Activated CD4-positive, alpha-beta T cell treated with anti-CD3 and anti-CD28 coated beads for 24 hours (primary cell): Measurements from ENCODE around the gene LATS1.
"Not testable (repeated sequence)": the region's sequence is repeated elsewhere in the genome, so short reads cannot be mapped to it uniquely, and the experiment has no call there.

Experiments used
- DNase-seq, 2 donors: peaks; one replicate each; pipeline ENCODE4 v3.0.0-alpha.2; 2020; ENCODE audit warnings: low read depth in 2 of 2

The LATS1 gene

DNA sequence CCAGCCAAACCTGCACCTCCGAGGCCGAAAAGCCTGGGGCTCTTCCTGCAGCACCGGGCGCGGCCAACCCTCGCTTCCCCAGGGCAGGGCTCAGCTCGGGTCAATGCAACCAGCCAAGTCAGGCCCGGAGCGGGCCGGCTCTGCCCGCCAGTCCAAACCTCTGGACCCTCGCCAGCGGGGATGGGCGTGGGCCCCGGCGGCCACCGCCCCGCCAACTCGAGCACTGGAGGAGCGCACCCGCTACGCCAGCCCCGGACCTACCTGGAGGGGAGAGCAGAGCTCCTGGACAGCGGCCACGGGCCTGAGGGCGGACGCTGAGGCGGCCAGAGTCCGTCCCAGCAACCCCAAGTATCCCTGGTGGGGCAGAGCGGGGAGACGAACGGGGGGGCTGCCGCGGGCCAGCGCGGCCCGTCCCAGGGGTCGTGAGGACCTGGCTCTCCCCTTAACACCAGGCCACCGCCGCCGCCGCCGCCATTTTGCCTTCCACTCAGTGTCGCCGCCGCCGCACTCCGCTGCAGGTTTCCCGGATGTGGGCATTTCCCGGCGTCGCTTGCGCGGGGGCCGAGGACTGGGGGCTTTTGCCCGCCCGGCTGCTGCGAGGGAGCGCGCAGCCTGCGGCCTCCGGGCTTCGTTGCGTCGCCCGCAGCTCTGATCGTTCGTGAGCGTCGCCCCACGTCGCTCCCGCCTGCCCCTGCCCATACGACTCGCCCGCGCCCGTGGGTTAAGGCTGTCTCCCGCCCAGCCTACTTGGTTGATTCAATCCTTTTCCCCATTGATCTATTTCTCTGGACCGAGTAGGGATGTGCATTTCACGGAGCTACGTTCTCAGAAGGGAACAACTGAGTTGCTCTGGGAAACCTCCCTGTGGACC lies at the start of gene LATS1:
LATS1 (minus strand) TSS at position 514 of the 871 bp plus-strand sequence. CDS start 15,975 bp downstream, outside the sequence.
- peak; percentile 85 to 89 for DNase-seq

- DNase-seq, result no peak
Measured at GRCh38 chr6:149766156-149766769, 48.4 kb upstream of the LATS1 start.

DNA sequence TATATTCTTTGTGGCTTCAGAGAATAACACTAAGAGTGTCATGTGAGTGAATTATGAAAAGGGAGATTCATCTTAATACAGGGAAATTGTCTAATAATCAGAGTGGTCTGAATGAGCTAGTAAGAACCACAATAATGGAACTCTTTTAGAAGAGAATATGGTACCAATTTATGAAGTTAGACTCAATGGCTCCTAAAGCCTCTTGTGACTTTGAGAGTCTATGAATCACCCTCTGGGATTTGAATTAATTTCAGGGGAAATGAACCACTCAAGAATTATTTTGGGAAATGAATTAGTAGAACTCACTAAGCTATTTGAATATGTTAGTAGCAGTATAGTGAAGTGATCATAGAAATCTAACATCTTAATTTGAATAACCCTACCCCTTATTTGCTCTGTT lies 46.0 kb upstream of the LATS1 start:
- no peak for DNase-seq

DNA sequence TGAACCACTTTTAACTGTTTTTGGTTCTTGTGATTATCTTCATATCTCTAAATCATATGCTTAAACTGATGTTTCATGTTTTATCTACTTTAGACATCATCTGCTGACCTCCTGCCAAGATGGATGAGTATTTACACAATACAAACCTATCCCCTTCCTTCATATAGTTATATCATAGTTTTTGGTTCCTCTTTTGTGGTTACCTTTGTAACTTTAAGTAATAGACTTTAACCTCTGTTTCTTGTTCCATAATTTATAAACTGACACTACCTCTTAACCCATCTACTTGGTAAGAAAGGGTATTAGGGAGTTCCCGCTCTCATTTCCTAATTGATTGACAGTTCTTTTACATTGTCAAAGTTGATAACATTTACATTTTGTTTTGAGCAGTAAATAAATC lies 43.5 kb upstream of the LATS1 start:
- DNase-seq, result no peak

DNA sequence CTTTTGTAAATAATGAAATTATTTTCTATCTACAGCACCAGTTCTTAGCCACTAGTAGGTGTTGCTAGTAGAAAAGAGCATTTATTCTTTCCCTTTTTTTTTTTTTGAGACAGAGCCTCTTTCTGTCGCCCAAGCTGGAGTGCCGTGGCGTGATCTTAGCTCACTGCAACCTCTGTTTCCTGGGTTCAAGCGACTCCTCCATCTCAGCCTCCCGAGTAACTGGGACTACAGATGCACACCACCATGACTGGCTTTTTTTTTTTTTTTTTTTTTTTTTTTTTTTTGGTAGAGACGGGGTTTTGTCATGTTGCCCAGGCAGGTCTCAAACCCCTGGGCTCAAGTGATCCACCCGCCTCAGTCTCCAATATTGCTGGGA lies 38.3 kb upstream of the LATS1 start:
- no peak for DNase-seq

- DNase-seq, result no peak
Measured at GRCh38 chr6:149755300-149756260, 37.7 kb upstream of the LATS1 start.

DNA sequence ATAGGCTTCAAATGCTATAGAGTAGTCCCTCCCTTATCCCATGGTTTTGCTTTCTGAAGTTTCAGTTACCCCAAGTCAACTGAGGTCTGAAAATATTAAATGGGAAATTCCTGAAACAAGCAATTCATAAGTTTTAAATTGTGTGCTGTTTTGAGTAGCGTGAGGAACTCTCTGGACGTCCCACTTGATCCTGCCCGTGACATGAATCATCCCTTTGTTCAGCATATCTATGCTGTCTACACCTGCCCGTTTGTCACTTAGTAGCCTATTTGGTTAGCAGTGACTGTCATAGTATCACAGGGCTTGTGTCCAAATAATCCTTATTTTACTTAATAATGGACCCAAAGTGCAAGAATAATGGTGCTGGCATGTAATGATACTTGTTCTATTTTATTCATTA lies 36.6 kb upstream of the LATS1 start:
- DNase-seq, result no peak

GRCh38 chr6:149753374-149753637 lies 35.4 kb upstream of the LATS1 start:
- DNase-seq, result not testable (repeated sequence)

DNA sequence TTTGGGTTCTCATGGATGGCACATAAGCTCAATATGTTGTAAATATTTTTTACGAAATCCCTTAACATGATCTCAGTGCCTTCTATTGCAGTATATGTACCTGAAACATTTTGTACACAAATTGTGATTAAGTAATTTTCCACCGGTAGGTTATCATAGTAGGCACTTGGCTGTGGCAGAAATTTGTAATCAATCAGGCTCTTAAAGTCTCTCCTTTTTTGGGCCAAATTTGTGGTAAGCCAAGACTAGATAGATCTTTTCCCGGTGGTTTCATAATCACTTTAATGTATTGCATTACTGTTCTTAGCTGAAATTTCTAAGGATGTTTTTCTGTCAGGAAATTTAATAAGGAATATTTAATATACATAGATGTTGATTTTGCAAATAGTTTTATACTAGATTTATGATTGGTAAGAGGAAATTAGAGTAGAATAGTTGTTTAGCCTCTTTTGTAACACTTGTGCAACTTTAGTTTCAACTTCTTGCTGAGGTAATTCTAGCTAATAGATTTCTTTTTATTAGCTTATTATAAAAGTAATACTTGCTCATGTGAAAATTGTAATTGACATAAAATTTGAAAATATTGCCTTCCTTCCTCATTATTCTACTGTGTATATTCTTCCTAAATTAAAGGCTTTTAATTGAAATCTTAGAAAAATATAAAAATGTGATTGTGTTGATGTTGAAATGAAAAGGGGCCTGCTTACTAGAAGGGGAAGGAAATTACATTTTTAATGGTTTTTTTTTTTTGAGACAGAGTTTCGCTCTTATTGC lies 34.9 kb upstream of the LATS1 start:
- no peak for DNase-seq

DNA sequence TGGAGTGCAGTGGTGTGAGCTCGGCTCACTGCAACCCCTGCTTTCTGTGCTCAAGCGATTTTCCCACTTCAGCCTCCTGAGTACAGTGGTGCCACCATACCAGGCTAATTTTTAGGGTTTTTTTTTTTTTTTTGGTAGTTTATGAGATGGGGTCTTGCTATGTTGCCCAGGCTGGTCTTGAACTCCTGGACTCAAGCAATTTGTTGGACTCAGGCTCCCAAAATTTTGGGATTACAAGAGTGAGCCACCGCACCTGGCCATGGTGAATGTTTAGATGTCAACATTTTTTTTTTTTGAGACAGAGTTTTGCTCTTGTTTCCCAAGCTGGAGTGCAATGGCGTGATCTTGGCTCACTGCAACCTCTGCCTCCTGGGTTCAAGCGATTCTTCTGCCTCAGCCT lies 34.0 kb upstream of the LATS1 start:
- not testable (repeated sequence) for DNase-seq

GRCh38 chr6:149751239-149751638 lies 33.3 kb upstream of the LATS1 start:
- no peak for DNase-seq

DNA sequence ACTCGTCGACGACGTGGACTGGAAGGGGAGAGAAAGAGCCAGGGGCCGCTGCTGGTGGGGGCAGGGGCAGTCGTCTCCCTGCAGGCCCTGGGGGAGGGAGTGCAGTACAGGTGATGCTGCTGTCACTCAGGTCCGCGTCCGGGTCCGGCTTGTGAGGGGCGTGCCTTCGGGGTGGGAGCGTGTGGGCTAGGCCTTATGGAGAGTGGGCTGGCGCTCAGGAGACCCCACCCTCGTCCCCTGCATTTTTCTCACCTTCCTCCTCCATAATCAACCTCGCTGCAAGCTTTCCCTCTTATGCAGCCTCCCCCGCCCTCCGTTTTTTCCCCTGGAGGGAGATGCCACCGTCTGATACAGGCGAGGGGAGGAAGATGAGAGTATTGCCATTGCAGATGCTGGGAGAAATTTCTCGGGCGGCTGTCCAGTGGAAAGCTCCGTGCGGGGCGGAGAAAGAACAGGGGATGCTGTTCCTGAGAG lies 32.3 kb upstream of the LATS1 start:
- peak; percentile 24 to 58 for DNase-seq

- DNase-seq, result peak; percentile 80 to 85
Measured at GRCh38 chr6:149749594-149750135, 31.8 kb upstream of the LATS1 start, which contains the start of gene PCMT1. Gene PCMT1, plus strand, starts transcription at chr6:149749741. Its CDS starts 161 bp downstream, at chr6:149749902.

- DNase-seq, result not testable (repeated sequence)
Measured at GRCh38 chr6:149749082-149749593, 31.2 kb upstream of the LATS1 start.

DNA sequence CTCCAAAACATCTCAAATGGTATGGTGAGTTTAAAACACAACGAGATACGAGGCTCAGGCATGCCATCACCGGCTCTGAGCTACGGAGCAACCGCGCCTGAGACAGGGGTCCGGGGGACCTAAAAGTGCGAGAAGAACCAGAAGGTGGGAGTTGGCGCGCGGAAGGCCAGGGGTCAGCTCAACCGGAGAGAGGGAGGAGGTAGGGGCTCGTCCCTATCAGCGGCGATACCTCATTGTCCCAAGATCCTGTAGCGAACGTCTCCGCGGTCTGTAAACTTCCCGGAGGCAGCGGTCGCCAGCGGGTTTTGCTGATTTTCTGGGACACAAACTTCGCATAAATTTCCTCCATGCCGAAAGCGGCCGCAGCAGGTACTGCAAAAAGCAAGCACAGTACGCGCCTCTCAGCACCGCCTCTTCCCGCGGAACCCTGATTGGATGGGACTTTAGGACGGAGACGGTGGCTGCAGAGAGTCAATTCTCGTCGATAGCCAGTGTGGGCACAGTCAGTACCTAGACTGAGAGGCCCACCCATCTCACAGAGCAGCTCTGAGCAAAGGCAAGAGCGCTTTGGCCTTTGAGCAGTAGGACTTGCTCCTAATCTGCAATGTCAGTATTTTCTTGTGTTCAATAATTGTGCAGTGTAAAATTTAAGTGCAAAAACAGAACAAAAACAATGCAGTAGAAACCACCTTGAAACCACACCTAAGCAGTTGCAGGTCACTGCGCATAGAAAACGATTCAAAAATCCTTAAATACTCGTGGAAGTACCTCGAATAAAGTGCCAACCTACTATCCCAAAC lies 28.4 kb upstream of the LATS1 start, which contains the start of gene NUP43:
NUP43 (minus strand) TSS at position 383 of the 800 bp plus-strand sequence; CDS start at position 349, 34 bp downstream.
- peak; percentile 92 to 94 for DNase-seq

GRCh38 chr6:149745252-149745651 lies 27.4 kb upstream of the LATS1 start:
- not testable (repeated sequence) for DNase-seq

DNA sequence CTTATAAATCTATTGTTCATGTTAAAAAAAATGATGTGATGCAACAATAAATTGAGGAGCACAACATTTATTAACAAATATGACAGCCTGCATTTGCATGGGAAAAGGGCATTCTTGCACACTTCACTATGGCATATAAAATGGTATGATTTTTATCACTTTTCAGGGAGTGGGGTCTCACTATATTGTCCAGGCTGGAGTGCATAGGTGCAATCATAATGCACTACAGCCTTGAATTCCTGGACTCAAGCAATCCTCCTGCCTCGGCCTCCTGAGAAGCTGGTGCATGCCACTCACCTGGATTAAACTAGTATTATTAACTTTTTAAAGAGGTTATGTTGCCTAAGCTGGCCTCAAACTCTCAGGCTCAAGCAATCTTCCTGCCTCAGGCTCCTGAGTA lies 17.0 kb upstream of the LATS1 start:
- no peak for DNase-seq

GRCh38 chr6:149733089-149733720 lies 15.3 kb upstream of the LATS1 start:
- no peak for DNase-seq

GRCh38 chr6:149729824-149730223 lies 11.9 kb upstream of the LATS1 start:
- no peak for DNase-seq
